ENCODE data around the gene TRA2A. TPM values are rescaled to one million over a fixed set of nuclear protein-coding genes. Genes with fewer than 3 reads are reported as not detected.
A peak's percentile ranks its signal among the peaks of the same experiment; 100 is the strongest.

Gene TRA2A
- total RNA-seq, 2 donors from 2014 or later: 104 to 114 TPM

GRCh38 chr7:23472046-23472445 lies 59.7 kb downstream of the TRA2A start:
- Histone ChIP-seq H3K36me3 (ENCODE audit: control insufficient read depth, insufficient read depth, low read length) (no peaks in the 10 kb centered on the region), H3K9ac (ENCODE audit: extremely low read depth, low read length, poor library complexity, severe bottlenecking) (peak overlapping the region; percentile 93), H3K9me3 (ENCODE audit: control insufficient read depth, low read length) (no peaks in the 10 kb centered on the region), H3K27me3 (ENCODE audit: control insufficient read depth, insufficient read depth, low read length, poor library complexity, severe bottlenecking) (no peaks in the 10 kb centered on the region), H3K4me1 (ENCODE audit: control insufficient read depth, insufficient read depth, low read length) (no peaks in the 10 kb centered on the region), H3K27ac (ENCODE audit: low read depth, low read length) (peak overlapping the region; percentile 27), H3K4me3 (ENCODE audit: low read length) (peak overlapping the region; percentile 99)
- Mint-ChIP-seq H3K9me3 (no peaks in the 10 kb centered on the region), H3K4me1 (peaks cover 21% of the 10 kb centered on the region), H3K27me3 (ENCODE audit: insufficient read depth) (no peaks in the 10 kb centered on the region), H3K36me3 (ENCODE audit: low read depth) (no peaks in the 10 kb centered on the region), H3K27ac (peak overlapping the region; percentile 95), H3K4me3 (peak overlapping the region; percentile 94)
- no peak for TF ChIP-seq CTCF (conservative IDR thresholded peaks at IDR 0.05)
- WGBS, 2 experiments (ENCODE audit: insufficient coverage in 1 of 2, insufficient read length in 1 of 2): 0 to 4% methylated on average over 1 to 5 of the region's 6 CpGs
- DNase-seq: no peak

GRCh38 chr7:23471106-23471859 lies 60.5 kb downstream of the TRA2A start:
- peak overlapping the region; percentile 94 for H3K4me3 Mint-ChIP-seq
- TF ChIP-seq CTCF (conservative IDR thresholded peaks at IDR 0.05): no peak
- H3K9ac ChIP-seq (ENCODE audit: extremely low read depth, low read length, poor library complexity, severe bottlenecking): peak overlapping the region; percentile 93

GRCh38 chr7:23470330-23471105 lies 61.3 kb downstream of the TRA2A start, which contains the start of gene IGF2BP3:
TSS of gene IGF2BP3 (minus strand) at chr7:23470491. CDS start at chr7:23470110, 381 bp downstream.
- peak within 1 kb of the TSS; percentile 98 for H3K27ac Mint-ChIP-seq
- peak within 1 kb of the TSS; percentile 93 for H3K9ac ChIP-seq (ENCODE audit: extremely low read depth, low read length, poor library complexity, severe bottlenecking)
- no peaks in the 10 kb centered on the region for H3K4me1 ChIP-seq (ENCODE audit: control insufficient read depth, insufficient read depth, low read length)
- DNase-seq: peak; percentile 95
- no peak for TF ChIP-seq CTCF (conservative IDR thresholded peaks at IDR 0.05)
- peak within 1 kb of the TSS; percentile 91 for H3K27ac ChIP-seq (ENCODE audit: low read depth, low read length)
- H3K4me3 Mint-ChIP-seq: peak within 1 kb of the TSS; percentile 94
- no peaks in the 10 kb centered on the region for H3K36me3 ChIP-seq (ENCODE audit: control insufficient read depth, insufficient read depth, low read length)
- no peaks in the 10 kb centered on the region for H3K36me3 Mint-ChIP-seq (ENCODE audit: low read depth)
- H3K27me3 ChIP-seq (ENCODE audit: control insufficient read depth, insufficient read depth, low read length, poor library complexity, severe bottlenecking): no peaks in the 10 kb centered on the region
- H3K9me3 ChIP-seq (ENCODE audit: control insufficient read depth, low read length): no peaks in the 10 kb centered on the region
- H3K4me1 Mint-ChIP-seq: peaks cover 17% of the 10 kb centered on the region
- 0 to 1% methylated on average over 14 to 32 of the region's 34 CpGs for WGBS, 2 experiments (ENCODE audit: insufficient coverage in 1 of 2, insufficient read length in 1 of 2)
- peak within 1 kb of the TSS; percentile 99 for H3K4me3 ChIP-seq (ENCODE audit: low read length)
- no peaks in the 10 kb centered on the region for H3K27me3 Mint-ChIP-seq (ENCODE audit: insufficient read depth)
- no peaks in the 10 kb centered on the region for H3K9me3 Mint-ChIP-seq

More at GRCh38 chr7:23471106-23471859, 60.5 kb downstream of the TRA2A start:
- Histone ChIP-seq H3K4me1 (ENCODE audit: control insufficient read depth, insufficient read depth, low read length) (no peaks in the 10 kb centered on the region), H3K9me3 (ENCODE audit: control insufficient read depth, low read length) (no peaks in the 10 kb centered on the region), H3K36me3 (ENCODE audit: control insufficient read depth, insufficient read depth, low read length) (no peaks in the 10 kb centered on the region), H3K27ac (ENCODE audit: low read depth, low read length) (peak overlapping the region; percentile 91), H3K4me3 (ENCODE audit: low read length) (peak overlapping the region; percentile 99), H3K27me3 (ENCODE audit: control insufficient read depth, insufficient read depth, low read length, poor library complexity, severe bottlenecking) (no peaks in the 10 kb centered on the region)
- Mint-ChIP-seq H3K36me3 (ENCODE audit: low read depth) (no peaks in the 10 kb centered on the region), H3K27me3 (ENCODE audit: insufficient read depth) (no peaks in the 10 kb centered on the region), H3K4me1 (peaks cover 16% of the 10 kb centered on the region), H3K9me3 (no peaks in the 10 kb centered on the region), H3K27ac (peak overlapping the region; percentile 98)
- WGBS, 2 experiments (ENCODE audit: insufficient coverage in 1 of 2, insufficient read length in 1 of 2): 0% methylated on average over 10 to 44 of the region's 44 CpGs
- DNase-seq: peak; percentile 97

Measured in endodermal cell (in vitro differentiated cells).